ENCODE data around the gene POLR2C. TPM values are rescaled to one million over a fixed set of nuclear protein-coding genes. Genes with fewer than 3 reads are reported as not detected.
"Not testable (repeated sequence)": the region's sequence is repeated elsewhere in the genome, so short reads cannot be mapped to it uniquely, and the experiment has no call there.

Gene POLR2C
- total RNA-seq, 1 donor from 2014 or later = 48.1 TPM

DNA sequence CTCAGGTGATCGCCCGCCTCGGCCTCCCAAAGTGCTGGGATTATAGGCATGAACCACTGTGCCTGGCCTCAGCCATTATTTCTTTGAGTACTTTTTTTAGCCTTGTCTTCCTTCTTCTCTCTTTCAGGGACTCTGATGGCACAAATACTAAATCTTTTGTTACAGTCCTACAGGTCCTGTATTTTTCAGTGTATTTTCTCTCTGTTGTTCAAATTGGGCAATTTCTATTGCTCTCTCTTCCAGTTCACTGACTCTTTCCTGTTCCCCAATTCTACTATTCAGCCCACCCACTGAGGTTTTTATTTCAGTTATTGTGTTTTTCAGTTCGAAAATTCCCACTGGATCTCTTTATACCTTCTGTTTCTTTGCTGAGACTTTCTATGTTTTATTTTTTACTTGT lies 31.3 kb downstream of the POLR2C start:
- Mint-ChIP-seq H3K36me3 (ENCODE audit: unreplicated experiment) (no peaks in the 10 kb centered on the region), H3K4me1 (ENCODE audit: low read depth, unreplicated experiment) (no peaks in the 10 kb centered on the region), H3K27me3 (ENCODE audit: unreplicated experiment) (peaks cover 1% of the 10 kb centered on the region), H3K27ac (ENCODE audit: unreplicated experiment) (no peak overlapping the region), H3K9me3 (ENCODE audit: unreplicated experiment) (no peaks in the 10 kb centered on the region), H3K4me3 (ENCODE audit: unreplicated experiment) (no peak overlapping the region)
- no peak for DNase-seq
- TF ChIP-seq, protein P1, sequence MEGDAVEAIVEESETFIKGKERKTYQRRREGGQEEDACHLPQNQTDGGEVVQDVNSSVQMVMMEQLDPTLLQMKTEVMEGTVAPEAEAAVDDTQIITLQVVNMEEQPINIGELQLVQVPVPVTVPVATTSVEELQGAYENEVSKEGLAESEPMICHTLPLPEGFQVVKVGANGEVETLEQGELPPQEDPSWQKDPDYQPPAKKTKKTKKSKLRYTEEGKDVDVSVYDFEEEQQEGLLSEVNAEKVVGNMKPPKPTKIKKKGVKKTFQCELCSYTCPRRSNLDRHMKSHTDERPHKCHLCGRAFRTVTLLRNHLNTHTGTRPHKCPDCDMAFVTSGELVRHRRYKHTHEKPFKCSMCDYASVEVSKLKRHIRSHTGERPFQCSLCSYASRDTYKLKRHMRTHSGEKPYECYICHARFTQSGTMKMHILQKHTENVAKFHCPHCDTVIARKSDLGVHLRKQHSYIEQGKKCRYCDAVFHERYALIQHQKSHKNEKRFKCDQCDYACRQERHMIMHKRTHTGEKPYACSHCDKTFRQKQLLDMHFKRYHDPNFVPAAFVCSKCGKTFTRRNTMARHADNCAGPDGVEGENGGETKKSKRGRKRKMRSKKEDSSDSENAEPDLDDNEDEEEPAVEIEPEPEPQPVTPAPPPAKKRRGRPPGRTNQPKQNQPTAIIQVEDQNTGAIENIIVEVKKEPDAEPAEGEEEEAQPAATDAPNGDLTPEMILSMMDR (IDR thresholded peaks at IDR 0.05; ENCODE audit: partially characterized antibody, unreplicated experiment) = no peak

DNA sequence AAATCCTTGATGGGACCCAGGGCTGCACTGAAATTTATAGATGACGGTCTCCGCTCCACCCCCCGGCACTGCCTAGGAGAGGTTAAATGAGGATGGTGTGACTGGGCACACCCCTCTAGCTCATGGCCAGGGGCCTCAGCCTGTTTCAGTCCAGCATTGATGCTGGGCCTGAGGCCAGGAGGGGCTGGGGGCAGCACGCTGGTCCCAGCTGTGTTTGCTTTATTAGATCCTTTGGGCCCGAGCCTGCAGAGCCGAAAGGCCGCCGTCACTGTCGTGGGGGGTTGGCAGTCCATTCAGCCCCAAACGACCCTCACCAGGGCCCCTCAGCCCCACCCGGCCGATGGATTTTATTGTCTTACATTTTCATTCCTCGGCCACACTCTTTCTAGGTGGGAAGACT lies 34.6 kb downstream of the POLR2C start:
- Mint-ChIP-seq H3K9me3 (ENCODE audit: unreplicated experiment) (peaks cover 3% of the 10 kb centered on the region), H3K36me3 (ENCODE audit: unreplicated experiment) (no peaks in the 10 kb centered on the region), H3K27ac (ENCODE audit: unreplicated experiment) (no peak overlapping the region), H3K4me3 (ENCODE audit: unreplicated experiment) (no peak overlapping the region), H3K27me3 (ENCODE audit: unreplicated experiment) (peaks cover 1% of the 10 kb centered on the region), H3K4me1 (ENCODE audit: low read depth, unreplicated experiment) (peaks cover 1% of the 10 kb centered on the region)
- TF ChIP-seq, protein P1 (IDR thresholded peaks at IDR 0.05; ENCODE audit: partially characterized antibody, unreplicated experiment) = no peak
- DNase-seq = no peak

DNA sequence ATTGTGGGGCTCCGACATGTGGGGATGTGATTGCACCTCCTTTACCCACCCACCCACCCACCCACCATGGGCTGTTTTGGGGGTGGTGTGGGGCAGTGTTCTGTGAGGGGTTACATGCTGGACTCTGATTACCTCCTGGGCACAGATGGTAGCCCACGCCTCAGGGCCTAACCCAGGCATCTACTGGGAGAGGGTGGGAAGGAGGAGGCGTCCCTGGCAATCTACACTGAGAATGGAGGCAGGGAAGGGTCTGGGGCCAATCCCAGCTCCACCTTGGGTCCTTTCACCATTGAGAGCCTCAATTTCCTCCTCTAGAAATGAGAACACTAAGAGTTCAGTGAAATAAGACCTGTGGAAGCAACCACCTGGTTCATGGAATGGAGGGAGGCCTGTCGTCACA lies 35.6 kb downstream of the POLR2C start:
- Mint-ChIP-seq H3K27ac (ENCODE audit: unreplicated experiment) (no peak overlapping the region), H3K27me3 (ENCODE audit: unreplicated experiment) (peaks cover 1% of the 10 kb centered on the region), H3K4me3 (ENCODE audit: unreplicated experiment) (no peak overlapping the region), H3K4me1 (ENCODE audit: low read depth, unreplicated experiment) (peaks cover 10% of the 10 kb centered on the region), H3K36me3 (ENCODE audit: unreplicated experiment) (no peaks in the 10 kb centered on the region), H3K9me3 (ENCODE audit: unreplicated experiment) (peaks cover 3% of the 10 kb centered on the region)
- no peak for DNase-seq
- TF ChIP-seq, protein P1 (IDR thresholded peaks at IDR 0.05; ENCODE audit: partially characterized antibody, unreplicated experiment) = no peak

DNA sequence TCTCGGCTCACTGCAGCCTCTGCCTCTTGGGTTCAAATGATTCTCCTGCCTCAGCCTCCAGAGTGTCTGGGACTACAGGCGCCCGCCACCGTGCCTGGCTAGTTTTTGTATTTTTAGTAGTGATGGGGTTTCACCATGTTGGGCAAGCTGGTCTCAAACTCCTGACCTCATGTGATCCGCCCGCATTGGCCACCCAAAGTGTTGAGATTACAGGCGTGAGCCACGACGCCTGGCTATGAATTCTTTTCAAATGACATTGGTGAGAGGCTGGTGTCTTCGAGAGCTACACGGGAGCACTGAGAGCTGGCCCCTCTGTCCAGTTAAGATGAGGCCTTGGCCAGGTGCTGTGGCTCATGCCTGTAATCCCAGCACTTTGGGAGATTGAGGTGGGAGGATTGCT lies 37.5 kb downstream of the POLR2C start:
- H3K36me3 Mint-ChIP-seq (ENCODE audit: unreplicated experiment); H3K4me3 Mint-ChIP-seq (ENCODE audit: unreplicated experiment); H3K9me3 Mint-ChIP-seq (ENCODE audit: unreplicated experiment); H3K27me3 Mint-ChIP-seq (ENCODE audit: unreplicated experiment); DNase-seq; H3K27ac Mint-ChIP-seq (ENCODE audit: unreplicated experiment): not testable (repeated sequence)
- peaks cover 16% of the 10 kb centered on the region for H3K4me1 Mint-ChIP-seq (ENCODE audit: low read depth, unreplicated experiment)

DNA sequence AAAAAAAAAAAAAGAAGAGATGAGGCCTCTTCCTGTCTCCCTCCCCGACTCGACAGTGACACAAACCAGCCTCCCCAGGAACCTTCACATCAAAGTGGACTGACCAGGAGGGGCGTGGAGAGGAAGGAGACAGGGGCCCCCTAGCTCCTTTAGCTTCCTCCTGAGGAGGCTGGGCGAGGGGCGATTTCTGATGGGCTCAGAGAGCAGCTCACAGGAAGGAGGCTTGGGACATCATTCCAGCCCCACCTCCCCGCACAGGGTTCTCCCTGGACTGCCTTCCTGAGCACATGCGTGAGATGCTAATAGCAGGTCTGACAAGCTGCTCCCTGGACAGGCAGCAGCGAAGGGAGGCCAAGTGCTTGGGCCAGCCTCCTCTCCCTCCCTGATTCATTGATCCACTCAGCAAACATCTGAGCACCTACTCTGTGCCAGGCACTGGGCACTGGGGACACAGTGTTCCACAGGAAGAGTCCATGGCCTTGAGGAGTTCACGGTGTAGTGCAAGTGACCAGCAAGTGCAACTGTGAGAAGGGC lies 38.2 kb downstream of the POLR2C start:
- H3K27ac Mint-ChIP-seq (ENCODE audit: unreplicated experiment) = no peak overlapping the region
- H3K4me1 Mint-ChIP-seq (ENCODE audit: low read depth, unreplicated experiment) = peaks cover 16% of the 10 kb centered on the region
- DNase-seq = no peak
- TF ChIP-seq, protein P1 (IDR thresholded peaks at IDR 0.05; ENCODE audit: partially characterized antibody, unreplicated experiment) = no peak
- peaks cover 1% of the 10 kb centered on the region for H3K27me3 Mint-ChIP-seq (ENCODE audit: unreplicated experiment)
- no peak overlapping the region for H3K4me3 Mint-ChIP-seq (ENCODE audit: unreplicated experiment)
- H3K36me3 Mint-ChIP-seq (ENCODE audit: unreplicated experiment) = no peaks in the 10 kb centered on the region
- peaks cover 3% of the 10 kb centered on the region for H3K9me3 Mint-ChIP-seq (ENCODE audit: unreplicated experiment)
